A673 (cell line): ENCODE measurements around the gene ERP27. TPM values are rescaled to one million over a fixed set of nuclear protein-coding genes. Genes with fewer than 3 reads are reported as not detected.

Experiments
- BruUV-seq: library from RNA; stranded (reverse); fragments of 400-500 nt; replicated peaks from 2 replicates; lab custom pipeline; 2021; lab: Mats Ljungman, UMichigan
- CTCF ChIA-PET: fragments of 300-600 bp; sonication (Branson Sonifier 250); formaldehyde crosslinking; loops from one replicate; lab custom pipeline; 2022; ENCODE audit warnings: antibody characterized with exemption; lab: Charles Lee
- POLR2A ChIA-PET: fragments of 300-600 bp; sonication (Branson Sonifier 250); formaldehyde crosslinking; loops from one replicate; lab custom pipeline; 2022; ENCODE audit warnings: antibody characterized with exemption; ENCODE audit not compliant: low non-redundant PET; lab: Charles Lee
- DNase-seq: peaks from one replicate; pipeline ENCODE4 v3.0.0-alpha.2; 2015; ENCODE audit warnings: low spot score
- H3K27ac ChIP-seq: fragments of 200-600 bp; sonication (generic); 2 replicates; pipeline ENCODE4 v1.5.1; 2016; ENCODE audit warnings: mixed run types, low read depth, mild to moderate bottlenecking, mixed read lengths, antibody characterized with exemption, low read length; ENCODE audit not compliant: poor library complexity, severe bottlenecking
- H3K27me3 ChIP-seq: fragments of 200-600 bp; sonication (generic); replicated peaks from 2 replicates; pipeline ENCODE4 v1.6.1; 2017; ENCODE audit warnings: mixed run types, low read depth, mild to moderate bottlenecking, mixed read lengths, antibody characterized with exemption, low read length; ENCODE audit not compliant: insufficient read depth, poor library complexity
- H3K36me3 ChIP-seq: fragments of 200-600 bp; sonication (generic); 2 replicates; pipeline ENCODE4 v1.6.1; 2016; ENCODE audit warnings: mixed run types, mild to moderate bottlenecking, mixed read lengths, antibody characterized with exemption, low read length; ENCODE audit not compliant: insufficient read depth, poor library complexity, severe bottlenecking
- H3K4me1 ChIP-seq: fragments of 200-600 bp; sonication (generic); 2 replicates; pipeline ENCODE4 v1.6.1; 2017; ENCODE audit warnings: mixed run types, mild to moderate bottlenecking, mixed read lengths, antibody characterized with exemption, low read length; ENCODE audit not compliant: insufficient read depth, poor library complexity, severe bottlenecking
- H3K4me3 ChIP-seq: fragments of 200-600 bp; sonication (generic); 2 replicates; pipeline ENCODE4 v1.5.1; 2016; ENCODE audit warnings: low read depth, mixed run types, mild to moderate bottlenecking, mixed read lengths, low read length; ENCODE audit not compliant: poor library complexity, severe bottlenecking
- H3K9me3 ChIP-seq: fragments of 200-600 bp; sonication (generic); 2 replicates; pipeline ENCODE4 v1.6.1; 2016; ENCODE audit warnings: mixed run types, low read depth, mild to moderate bottlenecking, mixed read lengths, antibody characterized with exemption, low read length; ENCODE audit not compliant: poor library complexity, severe bottlenecking
- EZH2 ChIP-seq: fragments of 200-600 bp; sonication (generic); IDR thresholded peaks from 2 replicates; pipeline ENCODE4 v1.6.1; 2017; ENCODE audit warnings: borderline replicate concordance, low read depth, mild to moderate bottlenecking, mixed read lengths, antibody characterized with exemption, low read length; ENCODE audit not compliant: poor library complexity, severe bottlenecking
- intact Hi-C: fragments of 100-400 bp; cut with micrococcal nuclease; formaldehyde crosslinking; loops from one replicate; pipeline ENCODE4 v1.10.0; 2022; ENCODE audit not compliant: unreplicated experiment
- total RNA-seq: library from RNA; stranded (reverse); gene quantifications from 2 replicates; pipeline ENCODE4 v1.2.3, GENCODE V29; 2021
- TF ChIP-seq, protein P1 (sequence below): fragments of 300-800, 200-600 bp; sonication (generic); conservative IDR thresholded peaks from 2 replicates; pipeline ENCODE4 v1.5.1; 2017; ENCODE audit warnings: low read depth, mild to moderate bottlenecking, antibody characterized with exemption, low read length, moderate library complexity, mixed read lengths

The ERP27 gene
- total RNA-seq, 1 experiment from 2014 or later: not detected

DNA sequence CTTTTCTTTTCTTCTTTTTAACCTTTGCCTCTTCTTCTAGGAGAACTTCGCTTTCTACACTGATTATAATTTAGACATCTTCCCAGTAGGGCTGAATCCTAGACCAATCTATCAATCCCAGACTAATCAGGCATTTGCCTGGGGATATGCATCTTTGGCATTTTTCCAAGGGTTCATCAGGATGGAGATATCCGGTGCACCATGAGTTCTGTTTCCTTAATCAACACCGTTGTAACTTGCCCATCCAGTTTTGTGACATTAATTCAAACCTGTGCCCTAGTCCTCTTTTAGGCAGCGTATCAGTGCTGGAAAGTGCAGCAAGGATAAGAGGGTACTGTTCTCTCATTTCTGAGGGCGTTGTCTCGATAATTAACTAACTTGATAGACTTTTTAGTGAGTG is 52.1 kb downstream of the ERP27 start:
- Histone ChIP-seq H3K36me3 (no peaks in the 10 kb centered on the region), H3K27me3 (no peaks in the 10 kb centered on the region), H3K9me3 (no peaks in the 10 kb centered on the region), H3K4me1 (peaks cover 12% of the 10 kb centered on the region), H3K27ac (no peak overlapping the region), H3K4me3 (no peak overlapping the region)
- CTCF ChIA-PET: no interaction called here
- TF ChIP-seq, protein P1, sequence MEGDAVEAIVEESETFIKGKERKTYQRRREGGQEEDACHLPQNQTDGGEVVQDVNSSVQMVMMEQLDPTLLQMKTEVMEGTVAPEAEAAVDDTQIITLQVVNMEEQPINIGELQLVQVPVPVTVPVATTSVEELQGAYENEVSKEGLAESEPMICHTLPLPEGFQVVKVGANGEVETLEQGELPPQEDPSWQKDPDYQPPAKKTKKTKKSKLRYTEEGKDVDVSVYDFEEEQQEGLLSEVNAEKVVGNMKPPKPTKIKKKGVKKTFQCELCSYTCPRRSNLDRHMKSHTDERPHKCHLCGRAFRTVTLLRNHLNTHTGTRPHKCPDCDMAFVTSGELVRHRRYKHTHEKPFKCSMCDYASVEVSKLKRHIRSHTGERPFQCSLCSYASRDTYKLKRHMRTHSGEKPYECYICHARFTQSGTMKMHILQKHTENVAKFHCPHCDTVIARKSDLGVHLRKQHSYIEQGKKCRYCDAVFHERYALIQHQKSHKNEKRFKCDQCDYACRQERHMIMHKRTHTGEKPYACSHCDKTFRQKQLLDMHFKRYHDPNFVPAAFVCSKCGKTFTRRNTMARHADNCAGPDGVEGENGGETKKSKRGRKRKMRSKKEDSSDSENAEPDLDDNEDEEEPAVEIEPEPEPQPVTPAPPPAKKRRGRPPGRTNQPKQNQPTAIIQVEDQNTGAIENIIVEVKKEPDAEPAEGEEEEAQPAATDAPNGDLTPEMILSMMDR: no peak
- no peak for TF ChIP-seq EZH2
- intact Hi-C loops: no loop called here
- DNase-seq: no peak
- BruUV-seq: no TSS peak
- POLR2A ChIA-PET: no interaction called here

DNA sequence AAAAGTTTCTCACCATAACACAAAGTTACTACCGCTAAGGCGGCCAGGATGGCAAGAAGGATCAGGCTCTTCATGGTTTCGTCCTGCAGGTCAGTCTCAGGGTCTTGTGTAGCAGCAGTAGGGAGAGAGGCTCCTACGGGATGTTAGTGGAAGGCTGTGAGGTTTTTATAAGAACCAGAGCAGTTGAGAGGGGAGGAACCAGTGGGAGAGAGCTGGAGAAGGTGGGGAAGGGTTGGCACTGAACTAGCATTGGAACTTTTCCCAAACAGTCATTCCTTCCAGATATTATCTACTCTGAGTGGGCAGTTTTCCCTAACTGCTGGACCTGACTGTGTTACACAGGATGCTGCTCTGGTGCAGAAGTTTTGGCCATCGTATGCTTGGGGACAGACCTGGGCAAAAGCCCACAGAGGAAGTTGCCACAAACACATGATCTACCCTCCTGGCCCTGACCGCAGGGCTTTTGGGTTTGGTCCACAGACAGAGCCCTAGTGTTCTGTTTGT is 52.6 kb downstream of the ERP27 start, which contains the start of gene MGP:
MGP (minus strand) TSS at position 137 of the 504 bp plus-strand sequence; CDS start at position 74, 63 bp downstream.
- TF ChIP-seq, protein P1: no peak
- TF ChIP-seq EZH2: no peak
- H3K36me3 ChIP-seq: no peaks in the 10 kb centered on the region
- ChIA-PET CTCF (no interaction called here), POLR2A (no interaction called here)
- DNase-seq: no peak
- H3K27ac ChIP-seq: no peak within 1 kb of the TSS
- no peaks in the 10 kb centered on the region for H3K9me3 ChIP-seq
- peaks cover 16% of the 10 kb centered on the region for H3K4me1 ChIP-seq
- no TSS peak for BruUV-seq
- intact Hi-C loops: no loop called here
- peak within 1 kb of the TSS; percentile 8 for H3K4me3 ChIP-seq
- H3K27me3 ChIP-seq: no peaks in the 10 kb centered on the region

DNA sequence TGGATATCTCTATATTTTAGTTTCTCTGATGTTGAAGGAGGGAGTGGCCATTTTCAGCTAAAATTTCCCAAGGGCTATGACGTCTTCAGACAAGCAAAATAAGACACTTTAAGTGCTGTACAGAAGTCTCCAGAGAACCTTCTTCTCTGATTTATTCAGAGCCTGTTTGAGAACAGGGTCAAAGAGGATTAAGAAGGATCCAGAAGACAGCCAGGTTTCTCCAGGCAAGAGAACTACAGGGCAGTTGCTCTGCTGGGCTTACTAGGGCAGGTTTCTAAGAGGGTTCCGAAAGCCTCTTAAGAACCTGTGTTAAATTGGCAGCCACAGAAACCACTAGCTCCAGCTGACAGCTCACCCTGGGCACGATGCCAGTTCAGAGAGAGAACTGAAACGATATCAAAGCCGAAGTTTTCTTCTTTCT is 53.9 kb downstream of the ERP27 start:
- Histone ChIP-seq H3K4me3 (peak overlapping the region; percentile 8), H3K36me3 (no peaks in the 10 kb centered on the region), H3K27ac (no peak overlapping the region), H3K4me1 (peaks cover 19% of the 10 kb centered on the region), H3K9me3 (no peaks in the 10 kb centered on the region), H3K27me3 (no peaks in the 10 kb centered on the region)
- CTCF ChIA-PET: no interaction called here
- intact Hi-C loops: no loop called here
- POLR2A ChIA-PET: interaction anchor here (0.8 kb wide), 1 partner anchor 113 kb away, joined by 3 read pairs; a partner anchor contains a TSS
- no peak for TF ChIP-seq EZH2
- TF ChIP-seq, protein P1: no peak
- DNase-seq: peak; percentile 80
- BruUV-seq: no TSS peak
